HG03558 (cell line): Measurements from ENCODE around the gene TTC24.

Experiments used
- ATAC-seq: cut with Tn5 transposase; IDR thresholded peaks from one replicate; pipeline ENCODE4 v1.9.1; 2021; ENCODE audit warnings: moderate number of reproducible peaks; ENCODE audit not compliant: unreplicated experiment; ENCODE audit errors: extremely low read depth

TTC24 gene

GRCh38 chr1:156632355-156632754 is 52.8 kb downstream of the TTC24 start:
- ATAC-seq: no peak
